BE2C (cell line): Measurements from ENCODE around the gene DISP2.

Experiments
- DNase-seq: peaks from one replicate; pipeline ENCODE4 v3.0.0-alpha.2; 2020
- H3K27me3 ChIP-seq: fragments of 250-450 bp; sonication (Bioruptor Pico); 2 replicates; pipeline ENCODE4 v1.5.1; 2020; ENCODE audit warnings: mild to moderate bottlenecking
- H3K36me3 ChIP-seq: fragments of 250-450 bp; sonication (Bioruptor Pico); 2 replicates; pipeline ENCODE4 v1.5.1; 2020; ENCODE audit warnings: mild to moderate bottlenecking
- H3K4me1 ChIP-seq: fragments of 250-450 bp; sonication (Bioruptor Pico); 2 replicates; pipeline ENCODE4 v1.5.1; 2020
- H3K4me3 ChIP-seq: 2 replicates; pipeline ENCODE4 v1.5.1; 2011; ENCODE audit warnings: low read depth, low read length
- H3K9me3 ChIP-seq: fragments of 250-450 bp; sonication (Bioruptor Pico); 2 replicates; pipeline ENCODE4 v1.5.1; 2020
- TF ChIP-seq, protein P1 (sequence below): IDR thresholded peaks from 2 replicates; pipeline ENCODE4 v1.5.1; 2012; ENCODE audit warnings: mild to moderate bottlenecking, low read depth, low read length

The DISP2 gene

DNA sequence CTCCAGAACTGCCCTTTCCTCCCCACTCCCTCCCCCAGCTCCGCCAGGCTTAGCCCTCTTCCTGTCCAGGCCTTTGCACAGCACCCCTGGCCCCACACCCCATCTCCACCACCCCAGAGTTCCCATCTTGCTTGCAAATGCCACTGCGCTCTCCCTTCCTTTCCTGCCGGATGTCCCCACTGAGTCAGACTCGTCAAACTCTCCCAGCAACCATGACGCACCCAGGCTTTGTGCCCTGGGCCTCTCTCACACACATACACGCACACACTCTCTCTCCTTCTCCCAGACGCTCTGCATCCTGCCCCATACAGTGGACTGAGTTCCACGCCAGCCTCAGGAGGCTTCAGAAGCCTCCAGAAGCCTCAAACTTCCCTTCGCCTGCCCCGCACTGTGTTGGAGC lies 14.5 kb upstream of the DISP2 start:
- Histone ChIP-seq H3K4me3 (no peak overlapping the region), H3K9me3 (no peaks in the 10 kb centered on the region), H3K4me1 (peaks cover 28% of the 10 kb centered on the region), H3K27me3 (no peaks in the 10 kb centered on the region), H3K36me3 (no peaks in the 10 kb centered on the region)
- TF ChIP-seq, protein P1, sequence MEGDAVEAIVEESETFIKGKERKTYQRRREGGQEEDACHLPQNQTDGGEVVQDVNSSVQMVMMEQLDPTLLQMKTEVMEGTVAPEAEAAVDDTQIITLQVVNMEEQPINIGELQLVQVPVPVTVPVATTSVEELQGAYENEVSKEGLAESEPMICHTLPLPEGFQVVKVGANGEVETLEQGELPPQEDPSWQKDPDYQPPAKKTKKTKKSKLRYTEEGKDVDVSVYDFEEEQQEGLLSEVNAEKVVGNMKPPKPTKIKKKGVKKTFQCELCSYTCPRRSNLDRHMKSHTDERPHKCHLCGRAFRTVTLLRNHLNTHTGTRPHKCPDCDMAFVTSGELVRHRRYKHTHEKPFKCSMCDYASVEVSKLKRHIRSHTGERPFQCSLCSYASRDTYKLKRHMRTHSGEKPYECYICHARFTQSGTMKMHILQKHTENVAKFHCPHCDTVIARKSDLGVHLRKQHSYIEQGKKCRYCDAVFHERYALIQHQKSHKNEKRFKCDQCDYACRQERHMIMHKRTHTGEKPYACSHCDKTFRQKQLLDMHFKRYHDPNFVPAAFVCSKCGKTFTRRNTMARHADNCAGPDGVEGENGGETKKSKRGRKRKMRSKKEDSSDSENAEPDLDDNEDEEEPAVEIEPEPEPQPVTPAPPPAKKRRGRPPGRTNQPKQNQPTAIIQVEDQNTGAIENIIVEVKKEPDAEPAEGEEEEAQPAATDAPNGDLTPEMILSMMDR, result no peak
- DNase-seq, result no peak

DNA sequence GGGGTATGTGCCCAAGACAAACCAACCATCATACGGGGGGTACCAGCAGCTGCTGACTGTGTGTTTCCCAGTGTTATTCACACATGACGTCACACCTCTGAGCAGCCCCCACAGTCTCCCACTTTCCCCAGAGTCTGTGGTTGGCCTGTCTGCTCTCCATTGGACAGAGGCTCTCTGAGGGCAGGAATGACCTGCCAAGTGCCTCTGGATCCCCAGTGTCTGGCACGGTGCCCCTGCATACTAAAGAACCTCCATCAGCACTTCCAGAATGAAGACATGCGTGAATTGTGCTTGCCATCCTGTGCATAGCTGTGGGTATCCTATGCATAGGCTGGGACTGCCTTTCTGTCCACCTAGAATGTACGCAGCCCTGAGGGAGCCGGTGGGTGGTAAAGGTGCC lies 13.8 kb upstream of the DISP2 start:
- DNase-seq, result no peak
- Histone ChIP-seq H3K9me3 (no peaks in the 10 kb centered on the region), H3K36me3 (no peaks in the 10 kb centered on the region), H3K4me3 (no peak overlapping the region), H3K4me1 (peaks cover 21% of the 10 kb centered on the region), H3K27me3 (no peaks in the 10 kb centered on the region)
- TF ChIP-seq, protein P1, result no peak

DNA sequence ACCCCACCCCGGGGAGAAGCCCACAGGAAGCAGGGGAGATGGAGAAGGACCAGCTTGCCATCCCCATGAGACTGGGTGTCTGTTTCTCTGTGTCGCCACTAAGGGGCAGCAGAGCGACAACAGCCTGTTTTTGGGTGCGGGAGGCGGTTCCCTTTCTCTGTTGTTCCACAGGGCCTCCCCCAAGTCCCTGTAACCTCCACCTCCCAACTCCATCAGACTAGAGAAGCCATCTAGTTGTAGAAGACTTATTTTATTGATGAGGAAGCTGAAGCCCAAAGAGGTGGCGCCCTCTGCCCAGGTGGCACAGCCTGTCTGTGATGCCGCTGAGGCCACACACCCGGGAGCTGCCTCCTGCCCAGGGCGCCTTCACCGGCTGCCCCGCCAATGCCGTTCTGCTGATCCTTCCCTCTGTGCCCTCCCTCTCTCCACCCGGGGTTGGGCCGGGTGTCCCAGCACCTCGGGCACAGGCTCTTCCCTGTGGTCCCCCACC lies 13.3 kb upstream of the DISP2 start:
- TF ChIP-seq, protein P1, result peak; percentile 91
- no peak overlapping the region for H3K4me3 ChIP-seq
- DNase-seq, result peak; percentile 73
- peaks cover 16% of the 10 kb centered on the region for H3K4me1 ChIP-seq
- H3K9me3 ChIP-seq, result no peaks in the 10 kb centered on the region
- H3K36me3 ChIP-seq, result no peaks in the 10 kb centered on the region
- no peaks in the 10 kb centered on the region for H3K27me3 ChIP-seq

DNA sequence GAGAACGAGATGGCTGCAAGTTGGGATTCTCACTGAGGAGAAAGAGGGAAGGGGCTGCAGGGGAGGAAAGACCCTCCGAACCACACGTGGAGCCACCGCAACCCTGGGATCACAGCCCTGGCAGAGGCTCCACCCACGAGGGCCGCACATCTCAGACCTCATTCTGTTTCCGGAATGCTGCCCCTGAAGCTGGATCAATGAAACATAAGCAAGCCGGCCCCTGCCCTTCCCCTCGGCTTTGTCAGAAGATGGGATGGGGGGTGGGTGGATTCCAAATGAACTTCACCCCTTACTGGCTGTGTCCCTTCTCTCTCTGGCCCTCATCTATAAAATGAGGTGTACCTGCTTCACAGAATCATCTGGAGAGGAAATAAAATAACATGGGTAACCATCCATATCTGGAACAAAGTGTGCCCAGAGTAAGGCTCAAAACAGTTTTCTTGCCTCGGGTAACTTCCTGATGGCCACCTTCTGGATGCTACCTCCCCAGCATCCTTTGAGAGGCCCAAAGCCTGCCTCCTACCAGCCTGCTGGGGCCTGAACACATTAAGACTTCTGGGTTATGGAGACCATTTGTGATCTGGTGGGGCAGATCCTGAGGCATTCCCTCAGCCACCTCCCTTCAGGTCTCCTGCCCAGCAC lies 12.7 kb upstream of the DISP2 start:
- no peaks in the 10 kb centered on the region for H3K9me3 ChIP-seq
- no peaks in the 10 kb centered on the region for H3K27me3 ChIP-seq
- TF ChIP-seq, protein P1, result no peak
- no peaks in the 10 kb centered on the region for H3K36me3 ChIP-seq
- H3K4me1 ChIP-seq, result peaks cover 12% of the 10 kb centered on the region
- DNase-seq, result no peak
- H3K4me3 ChIP-seq, result no peak overlapping the region

DNA sequence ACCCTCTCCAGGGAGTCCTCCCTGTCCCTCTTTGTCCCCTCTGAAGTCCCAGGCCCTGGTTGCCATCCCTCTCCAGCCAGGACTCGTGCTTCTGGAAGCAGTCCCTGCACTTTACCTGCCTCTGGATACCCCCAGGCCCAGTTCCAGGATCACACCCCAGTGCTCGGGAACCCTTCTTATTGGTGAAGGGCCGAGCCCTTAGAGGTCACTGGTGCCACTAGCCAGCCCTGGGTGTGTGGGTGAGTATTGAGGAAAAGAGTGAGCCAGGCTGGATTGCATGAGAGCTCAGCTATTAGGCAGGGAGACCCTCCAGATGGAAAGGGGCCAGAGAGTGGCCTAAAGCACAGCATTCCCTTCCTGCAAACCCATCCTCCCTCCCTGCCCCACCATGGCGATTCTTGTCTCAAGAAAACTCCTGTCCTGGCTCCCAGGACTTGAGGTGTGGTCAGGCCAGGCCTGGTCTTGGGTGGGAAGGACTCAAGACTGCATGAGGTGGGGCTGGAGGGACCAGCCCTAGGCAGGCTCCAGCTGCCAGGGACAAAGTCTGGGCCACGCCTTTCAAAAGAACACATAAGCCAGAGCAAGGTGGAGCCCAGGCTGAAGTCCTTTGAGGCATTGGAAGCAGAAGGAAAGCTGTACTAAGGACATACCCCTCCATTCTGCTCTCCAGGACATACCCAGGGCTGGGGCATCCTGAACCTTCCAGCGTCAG lies 12.0 kb upstream of the DISP2 start:
- DNase-seq, result no peak
- no peaks in the 10 kb centered on the region for H3K9me3 ChIP-seq
- TF ChIP-seq, protein P1, result no peak
- H3K36me3 ChIP-seq, result no peaks in the 10 kb centered on the region
- H3K4me3 ChIP-seq, result no peak overlapping the region
- H3K4me1 ChIP-seq, result peaks cover 10% of the 10 kb centered on the region
- H3K27me3 ChIP-seq, result no peaks in the 10 kb centered on the region
